Fibroblast of villous mesenchyme (primary cell): Measurements from ENCODE around the gene AGAP2. TPM values are rescaled to one million over a fixed set of nuclear protein-coding genes. Genes with fewer than 3 reads are reported as not detected.

ENCODE experiments used
- DNase-seq: peaks from one replicate; pipeline ENCODE4 v3.0.0-alpha.2; 2010; ENCODE audit warnings: low read depth
- H3K4me3 ChIP-seq: 2 replicates; pipeline ENCODE4 v1.5.1; 2011; ENCODE audit warnings: low read depth, mild to moderate bottlenecking, low read length
- total RNA-seq: library from RNA; depleted of rRNA; stranded (reverse); fragments of >200 nt; gene quantifications from 2 replicates; pipeline ENCODE4 v1.2.3, GENCODE V29; 2012
- TF ChIP-seq, protein P1 (sequence below): IDR thresholded peaks from 2 replicates; pipeline ENCODE4 v1.5.1; 2012; ENCODE audit warnings: low read depth, mild to moderate bottlenecking, low read length; ENCODE audit not compliant: insufficient read depth

Gene AGAP2
- total RNA-seq, 1 donor, result 0.43 TPM

DNA sequence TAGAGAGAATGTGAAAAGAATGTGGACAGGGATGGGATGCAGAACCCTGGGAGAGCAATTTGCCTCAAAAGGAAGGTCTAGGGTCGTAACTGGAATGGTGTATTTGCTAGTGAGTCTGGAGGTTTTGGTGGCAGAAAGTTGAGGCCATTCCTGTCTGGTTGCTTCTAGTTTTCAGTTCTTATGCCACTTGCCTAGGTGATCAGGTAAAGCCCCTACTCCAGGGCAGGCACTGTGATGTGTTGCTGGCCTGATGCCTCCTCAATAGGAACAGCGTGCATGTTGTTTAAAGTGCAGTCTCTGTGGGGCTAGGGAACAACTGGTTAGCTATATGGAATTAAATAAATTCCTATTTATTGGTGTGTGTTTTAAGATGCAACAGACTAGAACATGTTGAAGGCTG is 38.2 kb downstream of the AGAP2 start:
- TF ChIP-seq, protein P1, sequence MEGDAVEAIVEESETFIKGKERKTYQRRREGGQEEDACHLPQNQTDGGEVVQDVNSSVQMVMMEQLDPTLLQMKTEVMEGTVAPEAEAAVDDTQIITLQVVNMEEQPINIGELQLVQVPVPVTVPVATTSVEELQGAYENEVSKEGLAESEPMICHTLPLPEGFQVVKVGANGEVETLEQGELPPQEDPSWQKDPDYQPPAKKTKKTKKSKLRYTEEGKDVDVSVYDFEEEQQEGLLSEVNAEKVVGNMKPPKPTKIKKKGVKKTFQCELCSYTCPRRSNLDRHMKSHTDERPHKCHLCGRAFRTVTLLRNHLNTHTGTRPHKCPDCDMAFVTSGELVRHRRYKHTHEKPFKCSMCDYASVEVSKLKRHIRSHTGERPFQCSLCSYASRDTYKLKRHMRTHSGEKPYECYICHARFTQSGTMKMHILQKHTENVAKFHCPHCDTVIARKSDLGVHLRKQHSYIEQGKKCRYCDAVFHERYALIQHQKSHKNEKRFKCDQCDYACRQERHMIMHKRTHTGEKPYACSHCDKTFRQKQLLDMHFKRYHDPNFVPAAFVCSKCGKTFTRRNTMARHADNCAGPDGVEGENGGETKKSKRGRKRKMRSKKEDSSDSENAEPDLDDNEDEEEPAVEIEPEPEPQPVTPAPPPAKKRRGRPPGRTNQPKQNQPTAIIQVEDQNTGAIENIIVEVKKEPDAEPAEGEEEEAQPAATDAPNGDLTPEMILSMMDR, result no peak
- no peak for DNase-seq
- H3K4me3 ChIP-seq, result no peak overlapping the region

DNA sequence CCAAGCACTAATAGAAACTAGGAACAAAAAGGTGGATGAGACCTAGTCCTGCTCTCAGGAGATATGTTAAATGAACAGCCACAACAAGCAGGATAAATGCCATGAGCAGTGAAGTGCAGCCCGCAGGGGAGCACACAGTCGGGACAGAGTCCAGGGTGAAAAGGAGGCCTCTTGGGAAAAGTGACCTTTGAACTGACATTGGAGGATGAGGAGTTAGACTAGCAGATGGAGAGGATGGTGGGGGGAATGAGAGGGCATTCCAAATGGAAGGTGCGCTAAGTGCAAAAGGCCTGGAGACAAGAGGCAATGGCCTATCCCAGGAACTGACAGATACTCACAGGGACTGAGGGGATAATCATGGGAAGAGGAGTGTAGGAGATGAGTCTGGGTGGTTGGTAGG is 40.1 kb downstream of the AGAP2 start:
- DNase-seq, result no peak
- H3K4me3 ChIP-seq, result no peak overlapping the region
- TF ChIP-seq, protein P1, result no peak

DNA sequence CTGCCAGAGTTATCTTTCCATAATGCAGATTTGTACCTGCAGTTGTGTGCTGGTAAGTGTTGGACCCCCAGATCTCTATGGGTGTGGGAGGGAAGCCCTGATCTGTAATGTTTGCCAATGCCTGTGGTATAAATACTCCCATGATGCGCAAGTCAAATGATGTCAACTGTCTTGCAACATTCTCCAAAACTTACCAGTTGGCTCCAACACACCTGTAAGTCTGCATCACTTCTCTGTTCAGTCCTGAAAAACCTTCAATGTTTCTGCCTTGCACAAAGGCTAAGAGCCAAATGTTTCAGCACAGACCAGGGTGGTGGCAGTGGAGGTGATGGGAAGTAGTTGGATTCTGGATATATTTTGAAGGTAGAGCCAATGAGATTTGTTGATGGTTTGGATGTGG is 41.5 kb downstream of the AGAP2 start:
- TF ChIP-seq, protein P1, result no peak
- H3K4me3 ChIP-seq, result no peak overlapping the region
- no peak for DNase-seq

DNA sequence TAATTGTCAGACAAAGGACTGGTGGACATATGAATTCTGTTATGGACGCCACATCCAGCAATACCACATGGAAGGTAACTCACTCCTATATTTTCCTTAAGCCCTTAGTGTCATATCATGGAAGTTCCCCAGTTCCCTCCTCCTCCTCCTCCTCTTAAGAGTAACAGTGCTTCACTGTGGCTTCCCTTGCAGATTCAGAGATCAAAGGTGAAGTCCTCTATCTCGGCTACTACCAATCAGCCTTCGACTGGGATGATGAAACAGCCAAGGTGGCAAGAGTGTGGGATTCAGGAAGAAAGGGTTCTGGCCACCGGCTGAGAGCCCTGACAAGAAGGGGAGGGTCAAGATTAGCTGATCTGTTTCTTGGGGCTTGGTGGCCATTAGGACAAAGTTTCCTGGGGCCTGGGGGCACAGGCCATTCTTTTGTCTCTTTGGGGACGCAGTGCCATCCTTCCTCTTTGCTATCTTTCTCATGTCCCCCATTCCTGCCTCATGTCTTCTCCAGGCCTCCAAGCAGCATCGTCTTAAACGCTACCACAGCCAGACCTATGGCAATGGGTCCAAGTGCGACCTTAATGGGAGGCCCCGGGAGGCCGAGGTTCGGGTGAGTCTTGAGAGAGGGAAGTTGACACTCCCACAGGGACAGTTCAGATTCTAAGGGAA is 42.6 kb downstream of the AGAP2 start:
- H3K4me3 ChIP-seq, result no peak overlapping the region
- TF ChIP-seq, protein P1, result no peak
- no peak for DNase-seq

DNA sequence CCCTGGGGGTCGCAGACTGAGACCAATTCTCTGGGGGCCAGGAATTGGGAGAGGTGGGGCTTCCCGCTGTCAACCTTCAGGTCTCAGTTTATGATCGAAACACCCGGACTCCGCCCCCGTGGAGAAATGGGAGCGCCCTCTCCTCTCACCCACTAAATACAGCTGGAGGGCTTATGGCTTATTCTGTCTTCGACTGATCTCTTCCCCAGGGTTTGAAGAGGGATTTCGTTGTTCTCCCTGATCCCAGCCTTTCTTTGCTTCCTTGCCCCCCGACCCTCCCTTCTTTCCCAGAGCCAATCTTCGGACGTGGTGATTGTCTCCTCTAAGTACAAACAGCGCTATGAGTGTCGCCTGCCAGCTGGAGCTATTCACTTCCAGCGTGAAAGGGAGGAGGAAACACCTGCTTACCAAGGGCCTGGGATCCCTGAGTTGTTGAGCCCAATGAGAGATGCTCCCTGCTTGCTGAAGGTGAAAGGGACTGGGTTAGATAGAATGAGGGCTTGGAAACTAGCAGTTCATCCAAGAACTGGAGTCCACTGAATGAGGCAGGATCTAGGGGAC is 44.0 kb downstream of the AGAP2 start:
- TF ChIP-seq, protein P1, result no peak
- DNase-seq, result no peak
- H3K4me3 ChIP-seq, result peak overlapping the region; percentile 81

DNA sequence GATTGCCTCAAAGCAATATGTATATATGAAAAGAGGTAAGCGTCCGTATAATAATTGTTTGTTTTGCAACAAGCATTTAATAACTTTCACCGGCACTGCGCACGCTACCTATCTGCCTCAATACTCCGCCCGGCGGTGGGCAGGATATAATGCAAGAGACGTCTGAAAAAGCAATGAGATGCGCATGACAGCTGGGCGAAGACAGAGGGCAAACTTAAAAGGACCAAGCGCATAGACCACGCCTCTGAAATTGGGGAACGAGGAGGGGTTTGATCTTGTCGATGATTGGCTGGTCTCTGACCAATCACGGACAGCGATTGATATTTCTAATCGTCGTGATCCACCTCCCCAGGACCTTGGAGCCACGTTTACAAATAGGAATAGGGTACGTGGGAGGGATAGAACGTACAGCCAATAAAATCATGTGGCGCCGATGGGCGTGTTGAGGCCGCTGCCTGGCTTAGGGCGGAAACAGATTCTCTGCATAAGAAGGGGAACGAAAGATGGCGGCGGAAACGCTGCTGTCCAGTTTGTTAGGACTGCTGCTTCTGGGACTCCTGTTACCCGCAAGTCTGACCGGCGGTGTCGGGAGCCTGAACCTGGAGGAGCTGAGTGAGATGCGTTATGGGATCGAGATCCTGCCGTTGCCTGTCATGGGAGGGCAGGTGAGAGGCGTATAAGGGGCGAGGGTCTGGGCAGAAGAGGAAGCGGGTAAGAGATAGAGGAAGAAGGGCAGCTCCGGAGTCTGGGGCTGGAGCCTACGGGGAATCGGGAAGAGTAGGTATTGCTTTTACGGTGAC is 44.7 kb downstream of the AGAP2 start, which contains the start of gene OS9:
Gene OS9, plus strand, starts transcription at position 474 of the 800 bp plus-strand sequence. Its CDS starts 30 bp downstream, at position 504.
- H3K4me3 ChIP-seq, result peak within 1 kb of the TSS; percentile 81
- peak; percentile 100 for DNase-seq
- TF ChIP-seq, protein P1, result peak; percentile 79
